Thyroid gland (tissue), 4 donors: ENCODE data around the gene PTPRN2. TPM values are rescaled to one million over a fixed set of nuclear protein-coding genes. Genes with fewer than 3 reads are reported as not detected.

Source experiments
- DNase-seq, 2 donors: peaks; one replicate each; pipeline ENCODE4 v3.0.0-alpha.2; 2019
- H3K27ac ChIP-seq, 3 donors: fragments of 200-600 bp; sonication (generic); 1 replicate in 2 of 3; 2 replicates in 1 of 3; pipeline ENCODE4 v1.5.1; 2016 to 2019; ENCODE audit warnings: mild to moderate bottlenecking in 1 of 3, moderate library complexity in 1 of 3
- H3K27me3 ChIP-seq: fragments of 200-600 bp; sonication (generic); one replicate; pipeline ENCODE4 v1.5.1; 2019
- H3K36me3 ChIP-seq, 2 donors: fragments of 200-600 bp; sonication (generic); one replicate each; pipeline ENCODE4 v1.5.1; 2016 to 2019
- H3K4me1 ChIP-seq, 2 donors: fragments of 200-600 bp; sonication (generic); one replicate each; pipeline ENCODE4 v1.5.1; 2017 to 2019
- H3K4me3 ChIP-seq, 3 donors: fragments of 200-600 bp; sonication (generic); replicated peaks in 1 of 3; 1 replicate in 2 of 3; 2 replicates in 1 of 3; pipeline ENCODE4 v1.5.1; 2016; ENCODE audit warnings: mild to moderate bottlenecking in 1 of 3
- H3K9me3 ChIP-seq: fragments of 200-600 bp; sonication (generic); one replicate; pipeline ENCODE4 v1.5.1; 2017
- CTCF ChIP-seq, 6 experiments: fragments of 200-600 bp in 3 of 6; fragments of 450-650 bp in 3 of 6; sonication (generic) in 3 of 6; IDR thresholded peaks; one replicate each; pipeline ENCODE4 v1.5.1; 2016 to 2019; ENCODE audit warnings: antibody characterized with exemption in 6 of 6, mild to moderate bottlenecking in 2 of 6, inconsistent platforms in 1 of 6, moderate library complexity in 1 of 6
- POLR2A ChIP-seq, 2 donors: fragments of 450-650 bp; IDR thresholded peaks; one replicate each; pipeline ENCODE4 v1.6.1; 2017; ENCODE audit warnings: antibody characterized with exemption in 2 of 2, mild to moderate bottlenecking in 2 of 2, moderate library complexity in 1 of 2
- WGBS, 2 donors: methylation state at CpG; one replicate each; pipeline ENCODE4 v1.1.5; 2017; 5-methylcytosine and 5-hydroxymethylcytosine counted together
- intact Hi-C: fragments of 100-400 bp; cut with DNase I; formaldehyde crosslinking; loops from one replicate; pipeline ENCODE4 v1.15.1; 2023
- total RNA-seq, 4 donors: library from RNA; depleted of rRNA; stranded (reverse); fragments of >200 nt; gene quantifications; one replicate each; pipeline ENCODE4 v1.2.3, GENCODE V29; 2016

PTPRN2 gene
- total RNA-seq, 4 donors from 2014 or later: 4.2 to 9.9 (median 7.7) TPM

- TF ChIP-seq CTCF (IDR thresholded peaks at IDR 0.05) (no peak), POLR2A (IDR thresholded peaks at IDR 0.05) (no peak)
- WGBS, 2 donors: 92 to 94% methylated on average over 4 to 10 of the region's 13 CpGs
- DNase-seq: no peak
- Histone ChIP-seq H3K27ac (no peak overlapping the region), H3K4me3 (no peak overlapping the region), H3K4me1 (no peaks in the 10 kb centered on the region), H3K9me3 (no peaks in the 10 kb centered on the region), H3K36me3 (no peaks in the 10 kb centered on the region), H3K27me3 (no peaks in the 10 kb centered on the region)
- intact Hi-C loops: no loop called here
Observed at GRCh38 chr7:157770716-157771320, 816.8 kb downstream of the PTPRN2 start.

- no peaks in the 10 kb centered on the region for H3K9me3 ChIP-seq
- no peak for DNase-seq
Observed at GRCh38 chr7:157769526-157770215, 818.0 kb downstream of the PTPRN2 start.

GRCh38 chr7:157769086-157769485 lies 818.5 kb downstream of the PTPRN2 start:
- WGBS, 2 donors: 61 to 65% methylated on average over 17 of the region's 17 CpGs
- intact Hi-C loops: no loop called here
- Histone ChIP-seq H3K27ac (no peak overlapping the region), H3K4me1 (no peaks in the 10 kb centered on the region), H3K27me3 (no peaks in the 10 kb centered on the region), H3K36me3 (no peaks in the 10 kb centered on the region), H3K4me3 (no peak overlapping the region), H3K9me3 (no peaks in the 10 kb centered on the region)
- TF ChIP-seq POLR2A (IDR thresholded peaks at IDR 0.05) (no peak), CTCF (IDR thresholded peaks at IDR 0.05) (no peak)
- DNase-seq: no peak

More at GRCh38 chr7:157769526-157770215, 818.0 kb downstream of the PTPRN2 start:
- Histone ChIP-seq H3K4me1 (no peaks in the 10 kb centered on the region), H3K27me3 (no peaks in the 10 kb centered on the region), H3K36me3 (no peaks in the 10 kb centered on the region), H3K27ac (no peak overlapping the region), H3K4me3 (no peak overlapping the region)
- no peak for TF ChIP-seq POLR2A (IDR thresholded peaks at IDR 0.05)
- no peak for TF ChIP-seq CTCF (IDR thresholded peaks at IDR 0.05)
- 86 to 94% methylated on average over 19 of the region's 19 CpGs for WGBS, 2 donors
- intact Hi-C loops: no loop called here

- Histone ChIP-seq H3K27me3 (no peaks in the 10 kb centered on the region), H3K27ac (no peak overlapping the region), H3K9me3 (no peaks in the 10 kb centered on the region), H3K4me3 (no peak overlapping the region), H3K36me3 (no peaks in the 10 kb centered on the region), H3K4me1 (no peaks in the 10 kb centered on the region)
- intact Hi-C loops: no loop called here
- WGBS, 2 donors: 51 to 58% methylated on average over 22 of the region's 22 CpGs
- DNase-seq: no peak
- TF ChIP-seq CTCF (IDR thresholded peaks at IDR 0.05): no peak
Observed at GRCh38 chr7:157768198-157768597, 819.4 kb downstream of the PTPRN2 start.

- no peak overlapping the region for H3K27ac ChIP-seq
- H3K4me1 ChIP-seq: no peaks in the 10 kb centered on the region
- no peak overlapping the region for H3K4me3 ChIP-seq
- no peaks in the 10 kb centered on the region for H3K36me3 ChIP-seq
- WGBS, 2 donors: 61 to 68% methylated on average over 14 of the region's 14 CpGs
- no peak for DNase-seq
- H3K27me3 ChIP-seq: no peaks in the 10 kb centered on the region
- intact Hi-C loops: no loop called here
- TF ChIP-seq POLR2A (IDR thresholded peaks at IDR 0.05): no peak
- no peak for TF ChIP-seq CTCF (IDR thresholded peaks at IDR 0.05)
- H3K9me3 ChIP-seq: no peaks in the 10 kb centered on the region
Observed at GRCh38 chr7:157767506-157768197, 820.0 kb downstream of the PTPRN2 start.
